ENCODE measurements around the gene PPM1J. TPM values are rescaled to one million over a fixed set of nuclear protein-coding genes. Genes with fewer than 3 reads are reported as not detected.

PPM1J gene
- polyA plus RNA-seq, 3 donors: 0.28 to 0.75 (median 0.69) TPM

- H3K4me3 Mint-ChIP-seq: no peak overlapping the region
- peaks cover 0 to 9% (median 6%) of the 10 kb centered on the region in 3 donors for H3K27me3 Mint-ChIP-seq (ENCODE audit: low read depth in 3 of 3)
- Histone ChIP-seq H3K4me1 (ENCODE audit: control insufficient read depth in 1 of 2, insufficient read depth in 2 of 2, low read length in 2 of 2) (peaks cover 33 to 35% of the 10 kb centered on the region in 2 donors), H3K79me2 (ENCODE audit: insufficient read depth, low read length) (no peaks in the 10 kb centered on the region), H3K27me3 (ENCODE audit: control insufficient read depth in 2 of 2, insufficient read depth in 2 of 2, low read length in 2 of 2) (peaks cover 0 to 4% of the 10 kb centered on the region in 2 donors), H3K27ac (ENCODE audit: low read depth in 1 of 2, low read length in 2 of 2) (peak overlapping the region; percentile 49 to 67), H4K20me1 (ENCODE audit: insufficient read depth, low read length) (no peaks in the 10 kb centered on the region), H3K4me2 (replicated peaks; ENCODE audit: extremely low read depth, low read length, poor library complexity, severe bottlenecking) (peak overlapping the region; percentile 60), H3K9me3 (replicated peaks in 1 of 2; ENCODE audit: control insufficient read depth in 1 of 2, insufficient read depth in 1 of 2, low read length in 2 of 2) (no peaks in the 10 kb centered on the region), H3K9ac (ENCODE audit: insufficient read depth, low read length, poor library complexity, severe bottlenecking) (no peak overlapping the region), H3K36me3 (replicated peaks in 1 of 2; ENCODE audit: control insufficient read depth in 1 of 2, insufficient read depth in 2 of 2, low read length in 2 of 2) (peaks cover 0 to 27% of the 10 kb centered on the region in 2 donors), H3K4me3 (replicated peaks in 1 of 3; ENCODE audit: low read depth in 2 of 3, low read length in 3 of 3) (no peak overlapping the region), H2AFZ (ENCODE audit: insufficient read depth, low read depth, low read length, poor library complexity, severe bottlenecking) (no peak overlapping the region)
- DNase-seq: no peak
- H3K9me3 Mint-ChIP-seq: peaks cover 0 to 2% (median 0%) of the 10 kb centered on the region in 7 donors
- TF ChIP-seq CTCF (IDR thresholded peaks at IDR 0.05): no peak
- 90% methylated on average over 4 of the region's 13 CpGs for WGBS (ENCODE audit: insufficient coverage)
- peaks cover 44% of the 10 kb centered on the region for H3K4me1 Mint-ChIP-seq
- intact Hi-C loops (cut with micrococcal nuclease): loop anchor here (5.0 to 10.0 kb wide), 3 partner anchors 195 to 345 kb away; partner anchors contain the start of gene WNT2B (in 1 of the 2)
- peak overlapping the region; percentile 21 to 95 (median 51) for H3K27ac Mint-ChIP-seq
- peaks cover 12 to 27% of the 10 kb centered on the region in 2 donors for H3K36me3 Mint-ChIP-seq
Measured at GRCh38 chr1:112699425-112700144, 15.5 kb downstream of the PPM1J start.

DNA sequence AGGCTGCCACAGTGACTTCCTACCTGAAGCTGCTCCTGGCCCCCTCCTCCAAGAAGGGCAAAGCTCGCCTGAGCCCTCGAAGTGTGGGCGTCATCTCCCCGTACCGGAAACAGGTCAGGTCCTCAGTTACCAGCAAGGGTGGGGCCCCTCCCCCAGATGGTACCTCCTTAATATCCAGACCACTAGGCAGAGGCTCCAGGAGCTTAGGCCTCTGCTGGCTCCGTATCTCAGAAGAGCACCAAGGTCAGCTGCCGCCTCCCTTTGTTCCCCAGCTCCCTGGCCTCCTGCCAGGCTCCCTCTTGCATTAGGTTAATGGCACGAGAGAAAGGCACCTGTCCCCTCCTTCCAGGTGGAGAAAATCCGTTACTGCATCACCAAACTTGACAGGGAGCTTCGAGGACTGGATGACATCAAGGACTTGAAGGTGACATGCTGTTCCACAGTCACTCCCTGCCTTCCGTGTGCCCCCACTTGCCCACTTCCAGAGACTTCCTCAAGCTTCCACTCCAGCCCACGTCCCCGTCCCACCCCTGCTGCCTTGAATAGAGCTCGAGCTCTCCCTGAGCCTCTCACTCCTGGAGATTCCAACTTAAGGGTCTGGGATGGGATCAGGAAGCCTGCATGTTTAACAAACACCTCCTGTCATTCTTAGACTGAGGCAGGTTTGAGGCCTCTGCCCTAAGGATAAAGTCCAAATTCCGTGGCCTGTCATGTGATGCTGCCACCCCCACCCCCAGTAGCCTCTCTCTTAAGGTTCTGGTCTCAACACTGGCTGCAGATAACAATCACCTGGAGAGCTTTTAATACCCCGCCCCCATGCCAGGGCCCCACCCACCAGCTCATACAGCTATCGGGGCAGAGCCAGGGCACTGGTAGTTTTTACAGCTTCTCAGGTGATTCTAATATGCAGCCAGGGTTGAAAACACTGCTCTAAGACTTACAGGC lies 16.5 kb downstream of the PPM1J start:
- H3K4me3 ChIP-seq (replicated peaks in 1 of 3; ENCODE audit: low read depth in 2 of 3, low read length in 3 of 3): no peak overlapping the region
- DNase-seq: no peak
- Mint-ChIP-seq H3K4me3 (no peak overlapping the region), H3K9me3 (peaks cover 0 to 2% (median 0%) of the 10 kb centered on the region in 7 donors), H3K27ac (peak overlapping the region in 1 of 7 donors; percentile 7), H3K27me3 (ENCODE audit: low read depth in 3 of 3) (peaks cover 0 to 4% (median 3%) of the 10 kb centered on the region in 3 donors), H3K36me3 (peaks cover 12 to 27% of the 10 kb centered on the region in 2 donors), H3K4me1 (peaks cover 36% of the 10 kb centered on the region)
- H3K9ac ChIP-seq (ENCODE audit: insufficient read depth, low read length, poor library complexity, severe bottlenecking): no peak overlapping the region
- H3K79me2 ChIP-seq (ENCODE audit: insufficient read depth, low read length): no peaks in the 10 kb centered on the region
- no peaks in the 10 kb centered on the region for H3K9me3 ChIP-seq (replicated peaks in 1 of 2; ENCODE audit: control insufficient read depth in 1 of 2, insufficient read depth in 1 of 2, low read length in 2 of 2)
- intact Hi-C loops (cut with micrococcal nuclease): no loop called here
- no peaks in the 10 kb centered on the region for H3K27me3 ChIP-seq (ENCODE audit: control insufficient read depth in 2 of 2, insufficient read depth in 2 of 2, low read length in 2 of 2)
- 96% methylated on average over 13 of the region's 17 CpGs for whole genome bisulfite sequencing (ENCODE audit: insufficient coverage)
- H3K4me1 ChIP-seq (ENCODE audit: control insufficient read depth in 1 of 2, insufficient read depth in 2 of 2, low read length in 2 of 2): peaks cover 31% of the 10 kb centered on the region in 2 donors
- H3K27ac ChIP-seq (ENCODE audit: low read depth in 1 of 2, low read length in 2 of 2): no peak overlapping the region
- no peak for TF ChIP-seq CTCF (IDR thresholded peaks at IDR 0.05)
- H3K36me3 ChIP-seq (replicated peaks in 1 of 2; ENCODE audit: control insufficient read depth in 1 of 2, insufficient read depth in 2 of 2, low read length in 2 of 2): peaks cover 3 to 37% of the 10 kb centered on the region in 2 donors
- H4K20me1 ChIP-seq (ENCODE audit: insufficient read depth, low read length): no peaks in the 10 kb centered on the region
- no peak overlapping the region for H2AFZ ChIP-seq (ENCODE audit: insufficient read depth, low read depth, low read length, poor library complexity, severe bottlenecking)
- no peak overlapping the region for H3K4me2 ChIP-seq (replicated peaks; ENCODE audit: extremely low read depth, low read length, poor library complexity, severe bottlenecking)
